TTC549 (cell line): ENCODE measurements around the gene KRTAP4-8.
"Not testable (repeated sequence)": the region's sequence is repeated elsewhere in the genome, so short reads cannot be mapped to it uniquely, and the experiment has no call there.

Experiments
- FAIRE-seq: peaks from 2 replicates; lab custom pipeline; 2012; peaks lifted over from hg19 to GRCh38; lab: Jason Lieb, UNC

The KRTAP4-8 gene

DNA sequence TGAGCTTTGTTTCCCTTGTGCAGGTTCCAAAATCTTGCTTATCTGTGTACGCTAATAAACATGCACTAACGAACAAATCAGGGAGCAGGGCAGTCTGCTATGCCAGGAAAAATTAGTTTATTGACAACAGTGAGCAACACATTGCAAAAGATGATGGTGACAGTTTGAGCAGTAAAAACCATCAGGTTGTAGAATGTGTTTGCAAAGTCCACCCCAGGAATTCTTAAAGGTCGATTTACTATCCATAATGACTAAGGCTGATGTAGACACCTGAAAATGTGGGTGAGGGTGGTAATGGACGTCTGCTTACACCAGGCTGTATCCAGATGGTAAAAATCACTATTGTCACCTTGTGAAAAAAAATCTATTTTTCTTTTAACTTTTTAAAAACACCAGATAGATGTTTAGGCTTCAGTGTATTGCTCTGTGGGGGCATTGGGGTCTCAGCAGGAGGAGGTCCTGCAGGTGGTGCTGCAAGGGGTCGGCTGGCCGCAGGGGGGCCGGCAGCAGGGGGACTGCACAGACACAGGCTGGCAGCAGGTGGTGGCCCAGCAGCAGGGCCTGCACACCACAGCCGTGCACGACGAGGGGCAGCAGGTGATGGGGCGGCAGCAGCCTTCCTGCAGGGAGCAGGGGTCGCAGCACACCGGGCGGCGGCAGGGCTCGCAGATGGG lies 32.8 kb downstream of the KRTAP4-8 start:
- FAIRE-seq, result not testable (repeated sequence)

DNA sequence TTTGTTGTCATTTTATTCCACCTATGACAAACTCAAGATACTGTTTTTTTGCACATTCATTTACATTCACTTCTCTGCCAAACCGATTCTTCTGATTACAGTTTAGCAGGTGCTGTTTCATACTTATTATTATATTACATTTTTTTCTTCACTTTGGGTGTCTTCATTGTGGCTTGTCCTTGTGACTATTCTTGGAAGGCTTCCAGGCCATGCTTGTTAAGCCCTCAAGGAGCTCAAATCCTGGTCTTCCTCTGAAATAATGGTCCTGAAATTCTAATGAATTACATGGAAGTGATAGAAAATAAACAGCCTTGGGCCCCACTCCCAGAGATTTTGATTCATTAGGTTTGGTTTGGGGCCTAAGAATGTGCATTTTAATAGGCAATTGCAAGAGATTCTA lies 33.6 kb downstream of the KRTAP4-8 start:
- no peak for FAIRE-seq

DNA sequence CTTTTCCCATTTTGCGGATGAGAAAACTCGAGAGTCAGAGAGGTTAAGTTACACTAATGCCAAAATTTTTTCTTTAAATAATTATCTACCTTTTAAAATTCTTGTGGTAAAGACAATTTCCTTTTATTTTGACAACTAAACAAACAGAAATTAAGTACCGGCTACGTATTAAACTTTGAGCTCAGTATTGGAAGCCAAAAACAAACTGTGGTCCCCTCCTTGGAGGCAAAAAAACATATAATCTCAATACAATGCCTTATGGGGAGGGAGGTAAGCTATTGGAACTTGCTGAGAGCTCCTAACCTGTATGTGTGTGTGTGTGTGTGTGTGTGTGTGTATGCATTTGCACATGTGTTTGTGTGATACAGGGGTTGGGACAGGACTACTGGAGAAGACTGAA lies 34.5 kb downstream of the KRTAP4-8 start:
- FAIRE-seq, result no peak

DNA sequence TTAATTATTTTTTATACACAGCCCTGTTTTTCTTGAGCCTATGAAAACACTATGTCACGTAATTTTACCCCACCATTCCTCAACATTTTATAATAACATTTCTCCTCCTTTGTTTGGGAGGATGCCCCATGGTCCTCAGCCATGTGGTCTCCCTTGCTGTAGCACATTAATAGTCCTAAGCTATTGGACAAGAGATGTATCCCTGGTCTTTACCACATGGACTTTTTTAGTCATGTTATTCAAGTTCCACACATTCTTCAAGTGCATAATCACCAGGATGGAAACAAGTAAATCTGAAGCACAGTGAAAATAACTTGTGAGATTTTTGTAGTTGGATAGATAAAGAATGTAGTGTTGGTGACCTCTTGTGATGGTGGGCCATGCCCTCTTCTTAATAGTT lies 36.0 kb downstream of the KRTAP4-8 start:
- FAIRE-seq, result no peak

DNA sequence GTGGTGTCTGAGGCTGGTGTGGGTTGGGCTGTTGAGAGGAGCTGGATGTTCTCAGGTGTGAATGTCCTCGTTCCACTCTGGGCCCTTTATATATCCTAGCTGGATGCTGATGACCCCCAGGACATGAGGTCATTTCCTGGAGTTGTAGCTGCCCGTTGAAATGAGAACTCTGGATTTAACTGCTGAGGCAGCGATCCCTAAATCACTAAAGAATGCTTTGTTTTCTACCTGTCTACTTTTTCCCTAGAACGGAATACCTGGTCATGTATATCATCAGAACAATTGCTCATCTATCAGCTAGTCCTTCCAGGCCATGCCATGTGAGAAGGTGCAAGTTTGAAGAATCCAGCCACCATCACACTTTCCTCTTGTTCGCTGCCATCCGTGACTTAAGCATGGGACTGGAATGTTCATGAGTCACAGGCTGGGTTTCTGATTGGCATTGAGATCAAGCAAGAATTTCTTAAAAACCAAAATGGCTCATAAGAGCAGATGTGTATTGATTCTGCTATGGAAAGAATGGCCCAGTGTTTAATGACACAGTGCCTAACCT lies 37.8 kb downstream of the KRTAP4-8 start, which contains the start of gene KRTAP2-3:
KRTAP2-3 (minus strand) TSS at position 63 of the 553 bp plus-strand sequence. CDS start 64 bp downstream, outside the sequence.
- FAIRE-seq, result no peak

DNA sequence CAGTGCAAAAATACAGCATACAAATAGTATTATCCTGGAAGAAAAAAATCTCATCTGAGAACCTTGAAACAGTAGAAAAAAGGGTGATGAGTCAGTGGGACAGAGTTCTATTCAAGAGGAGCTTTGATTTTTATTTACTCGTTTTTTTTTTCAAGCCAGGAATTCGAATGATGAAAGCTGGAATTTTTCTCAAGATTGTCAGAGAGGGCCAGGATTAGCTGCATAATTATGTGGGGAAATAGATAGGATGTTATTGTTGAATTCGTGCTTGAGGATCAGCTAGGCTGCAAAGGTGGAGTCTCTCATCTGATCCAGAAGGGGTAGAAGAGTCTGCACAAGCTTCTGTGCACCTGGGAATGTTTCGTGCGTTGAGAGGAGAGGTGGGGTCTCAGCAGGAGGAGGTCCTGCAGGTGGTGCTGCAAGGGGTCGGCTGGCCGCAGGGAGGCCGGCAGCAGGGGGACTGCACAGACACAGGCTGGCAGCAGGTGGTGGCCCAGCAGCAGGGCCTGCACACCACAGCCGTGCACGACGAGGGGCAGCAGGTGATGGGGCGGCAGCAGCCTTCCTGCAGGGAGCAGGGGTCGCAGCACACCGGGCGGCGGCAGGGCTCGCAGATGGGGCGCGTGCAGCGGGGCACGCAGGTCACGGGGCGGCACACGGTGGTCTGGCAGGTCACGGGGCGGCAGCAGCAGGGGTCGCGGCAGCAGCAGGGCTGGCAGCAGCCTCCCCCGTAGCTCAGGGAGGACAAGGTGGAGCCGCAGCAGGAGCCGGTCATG lies 38.5 kb downstream of the KRTAP4-8 start:
- FAIRE-seq, result not testable (repeated sequence)

DNA sequence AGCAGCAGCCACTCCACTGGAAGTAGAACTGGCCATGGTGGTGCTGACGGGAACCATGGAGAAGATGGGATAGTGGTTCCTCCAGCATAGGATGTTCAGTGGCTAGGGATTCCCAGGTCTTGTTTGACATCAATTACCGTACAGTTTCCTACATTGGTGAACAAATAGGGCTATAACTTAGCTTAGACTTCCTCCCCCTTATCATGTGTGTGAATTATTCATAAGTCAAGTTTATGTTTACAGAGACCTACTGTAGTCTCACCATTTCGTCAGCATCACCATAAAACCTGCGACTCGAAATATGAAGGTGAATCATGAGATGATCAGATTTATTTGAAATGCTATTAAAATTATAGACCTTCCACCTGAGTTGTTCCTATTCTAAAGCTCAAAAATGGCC lies 39.2 kb downstream of the KRTAP4-8 start:
- FAIRE-seq, result no peak

DNA sequence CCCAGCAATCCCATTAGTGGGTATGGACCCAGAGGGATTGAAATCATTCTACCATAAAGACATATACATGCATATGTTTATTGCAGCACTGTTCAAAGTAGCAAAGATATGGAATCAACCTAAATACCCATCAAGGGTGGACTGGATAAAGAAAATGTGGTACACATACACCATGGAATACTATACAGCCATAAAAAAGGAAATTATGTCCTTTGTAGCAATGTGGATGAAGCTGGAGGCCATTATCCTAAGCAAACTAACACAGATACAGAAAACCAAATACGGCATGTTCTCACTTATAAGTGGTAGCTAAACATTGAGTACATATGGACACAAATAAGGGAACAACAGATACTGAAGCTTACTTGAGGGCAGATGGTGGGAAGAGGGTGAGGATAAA lies 40.4 kb downstream of the KRTAP4-8 start:
- FAIRE-seq, result no peak

DNA sequence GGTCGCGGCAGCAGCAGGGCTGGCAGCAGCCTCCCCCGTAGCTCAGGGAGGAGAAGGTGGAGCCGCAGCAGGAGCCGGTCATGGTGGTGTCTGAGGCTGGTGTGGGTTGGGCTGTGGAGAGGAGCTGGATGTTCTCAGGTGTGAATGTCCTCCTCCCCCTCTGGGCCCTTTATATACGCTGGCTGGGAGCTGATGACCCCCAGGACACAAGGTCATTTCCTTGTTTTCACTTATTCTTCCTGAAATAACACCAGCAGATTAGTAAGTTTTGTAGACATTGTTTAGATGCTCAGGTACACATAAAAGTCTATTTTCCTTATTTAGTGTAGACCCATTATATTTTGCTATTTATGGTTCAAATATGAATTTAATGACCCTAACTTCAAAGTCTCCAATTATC lies 42.8 kb downstream of the KRTAP4-8 start, which contains the start of gene KRTAP2-2:
KRTAP2-2 (minus strand) TSS at position 101 of the 400 bp plus-strand sequence; CDS start at position 82, 19 bp downstream.
- not testable (repeated sequence) for FAIRE-seq

DNA sequence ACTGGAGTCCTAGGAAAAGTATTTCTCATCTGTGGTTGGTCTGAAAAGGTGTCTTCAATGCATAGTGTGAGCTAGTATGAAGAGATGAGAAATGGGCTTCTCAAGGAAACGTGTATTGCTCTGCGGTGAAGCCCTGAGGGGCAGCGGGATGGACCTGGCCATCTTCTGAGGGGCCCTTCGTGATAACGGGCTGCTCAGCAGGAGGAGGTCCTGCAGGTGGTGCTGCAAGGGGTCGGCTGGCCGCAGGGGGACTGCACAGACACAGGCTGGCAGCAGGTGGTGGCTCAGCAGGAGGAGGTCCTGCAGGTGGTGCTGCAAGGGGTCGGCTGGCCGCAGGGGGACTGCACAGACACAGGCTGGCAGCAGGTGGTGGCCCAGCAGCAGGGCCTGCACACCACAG lies 43.4 kb downstream of the KRTAP4-8 start:
- not testable (repeated sequence) for FAIRE-seq

DNA sequence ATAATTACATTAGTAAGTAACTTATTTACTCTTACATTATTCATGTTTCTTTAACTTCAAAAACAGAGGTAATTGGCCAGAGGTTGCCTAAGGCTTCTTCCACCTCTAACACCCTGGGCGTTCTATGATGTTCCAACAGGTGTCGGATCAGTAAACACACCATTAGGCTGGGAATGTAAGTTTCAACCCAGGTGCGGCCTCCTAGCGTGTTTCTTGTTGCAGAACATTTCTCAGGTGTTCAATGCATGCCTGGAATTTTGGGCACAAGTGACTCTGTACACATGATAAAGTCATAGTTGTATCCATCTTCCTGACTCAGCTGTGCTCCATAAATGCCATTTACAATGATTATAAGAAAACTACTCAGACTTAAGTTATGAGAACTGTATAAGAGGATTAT lies 43.9 kb downstream of the KRTAP4-8 start:
- FAIRE-seq, result no peak

DNA sequence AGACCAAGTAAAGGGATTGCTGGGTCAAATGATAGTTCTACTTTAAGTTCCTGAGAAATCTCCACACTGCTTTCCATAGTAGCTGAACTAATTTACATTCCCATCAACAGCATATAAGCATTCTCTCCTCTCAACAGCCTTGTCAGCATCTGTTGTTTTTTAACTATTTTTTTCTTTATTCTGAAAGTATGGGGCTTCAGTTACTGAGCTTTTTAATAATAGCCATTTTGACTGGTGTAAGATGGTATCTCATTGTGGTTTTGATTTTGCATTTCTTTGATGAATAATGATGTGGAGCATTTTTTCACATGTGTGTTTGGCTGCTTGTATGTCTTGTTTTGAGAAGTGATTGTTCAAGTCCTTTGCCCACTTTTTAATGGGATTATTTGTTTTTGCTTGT lies 45.4 kb downstream of the KRTAP4-8 start:
- FAIRE-seq, result no peak

DNA sequence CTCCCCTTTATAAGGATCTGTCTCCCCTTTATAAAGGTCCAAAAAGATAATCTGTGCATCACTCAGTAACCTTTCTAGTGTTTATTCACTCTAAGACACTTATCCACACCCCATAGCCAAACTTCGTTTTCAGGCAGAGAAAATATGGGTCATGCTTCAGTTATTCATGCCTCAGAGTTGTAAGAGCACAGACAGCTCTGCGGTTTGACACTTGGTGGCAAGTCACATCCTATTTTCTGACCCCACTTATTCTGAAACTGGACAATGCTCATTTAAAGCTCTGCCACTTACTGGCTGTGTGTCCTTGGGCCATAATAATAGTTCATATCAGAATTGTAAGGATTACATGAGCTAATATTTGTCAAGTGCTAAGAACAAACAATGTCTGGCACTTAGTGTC lies 48.8 kb downstream of the KRTAP4-8 start:
- no peak for FAIRE-seq

DNA sequence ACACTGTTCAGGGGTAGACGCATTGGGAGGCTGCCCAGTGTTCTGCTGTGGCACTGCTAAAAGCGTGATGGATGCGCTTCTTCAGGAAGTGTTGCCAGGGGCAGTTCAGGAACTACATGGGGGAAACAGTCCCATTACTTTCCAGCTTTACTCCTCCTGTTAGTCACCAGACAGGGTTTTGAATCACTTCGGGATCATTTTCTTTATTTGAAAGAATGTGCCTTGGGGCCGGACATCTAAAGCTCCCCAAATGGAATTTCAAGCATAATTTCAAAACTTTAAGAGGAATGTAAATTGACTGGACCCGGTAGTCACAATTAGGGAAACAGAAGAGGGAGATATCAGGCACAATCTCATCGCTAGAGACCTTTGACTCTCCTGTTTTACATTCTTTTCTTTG lies 49.5 kb downstream of the KRTAP4-8 start:
- FAIRE-seq, result no peak
